ENCODE results near the gene GLB1L2.

GLB1L2 gene

DNA sequence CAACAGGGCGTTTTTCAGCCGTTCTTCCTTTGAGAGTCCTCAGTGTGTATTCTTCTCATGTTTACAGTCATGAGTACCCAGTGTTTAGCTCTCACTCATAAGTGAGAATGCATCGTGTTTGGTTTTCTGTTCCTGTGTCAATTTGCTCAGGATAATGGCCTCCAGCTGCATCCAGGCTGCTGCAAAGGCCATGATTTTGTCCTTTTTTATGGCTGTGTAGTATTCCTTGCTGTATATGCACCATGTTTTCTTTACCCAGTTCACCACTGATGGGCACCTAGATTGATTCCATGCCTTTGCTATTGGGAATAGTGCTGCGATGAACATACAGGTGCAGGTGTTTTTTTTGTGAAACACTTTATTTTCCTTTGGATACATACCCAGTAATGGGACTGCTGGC lies 56.8 kb downstream of the GLB1L2 start:
- no peak for DNase-seq

DNA sequence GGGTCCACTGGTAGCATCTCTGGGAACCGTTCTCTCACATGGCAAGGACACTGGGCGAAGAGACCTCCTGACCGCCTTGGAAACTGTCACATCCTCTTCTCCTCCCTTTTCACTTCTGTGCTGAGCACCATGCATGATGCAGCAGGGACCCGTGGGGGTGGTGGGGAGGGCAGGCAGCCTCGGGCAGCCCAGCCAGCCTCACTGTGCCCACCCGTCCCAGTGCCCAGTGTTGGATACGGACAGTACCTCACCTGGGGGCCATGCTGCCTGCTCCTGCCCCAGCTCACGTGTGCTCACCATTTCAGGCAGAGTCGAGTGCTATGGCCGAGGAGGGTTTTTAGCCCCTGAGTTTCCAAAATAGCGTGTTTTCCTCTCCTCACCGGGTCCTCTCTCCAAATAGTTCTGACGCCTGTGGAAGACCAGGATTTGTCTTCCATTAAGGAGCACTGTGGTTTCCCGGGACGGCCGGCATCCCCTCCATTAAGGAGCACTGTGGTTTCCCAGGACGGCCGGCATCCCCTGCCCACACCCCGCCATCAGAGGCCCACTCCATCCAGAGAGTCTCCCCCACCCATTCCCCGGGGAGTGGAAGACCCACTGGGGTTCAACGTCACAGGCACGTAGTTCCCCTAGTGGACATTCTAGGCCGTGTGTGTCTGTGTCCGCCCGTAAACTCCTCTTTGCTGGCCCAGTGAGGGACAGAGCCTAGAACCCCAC lies 57.8 kb downstream of the GLB1L2 start:
- DNase-seq: no peak

DNA sequence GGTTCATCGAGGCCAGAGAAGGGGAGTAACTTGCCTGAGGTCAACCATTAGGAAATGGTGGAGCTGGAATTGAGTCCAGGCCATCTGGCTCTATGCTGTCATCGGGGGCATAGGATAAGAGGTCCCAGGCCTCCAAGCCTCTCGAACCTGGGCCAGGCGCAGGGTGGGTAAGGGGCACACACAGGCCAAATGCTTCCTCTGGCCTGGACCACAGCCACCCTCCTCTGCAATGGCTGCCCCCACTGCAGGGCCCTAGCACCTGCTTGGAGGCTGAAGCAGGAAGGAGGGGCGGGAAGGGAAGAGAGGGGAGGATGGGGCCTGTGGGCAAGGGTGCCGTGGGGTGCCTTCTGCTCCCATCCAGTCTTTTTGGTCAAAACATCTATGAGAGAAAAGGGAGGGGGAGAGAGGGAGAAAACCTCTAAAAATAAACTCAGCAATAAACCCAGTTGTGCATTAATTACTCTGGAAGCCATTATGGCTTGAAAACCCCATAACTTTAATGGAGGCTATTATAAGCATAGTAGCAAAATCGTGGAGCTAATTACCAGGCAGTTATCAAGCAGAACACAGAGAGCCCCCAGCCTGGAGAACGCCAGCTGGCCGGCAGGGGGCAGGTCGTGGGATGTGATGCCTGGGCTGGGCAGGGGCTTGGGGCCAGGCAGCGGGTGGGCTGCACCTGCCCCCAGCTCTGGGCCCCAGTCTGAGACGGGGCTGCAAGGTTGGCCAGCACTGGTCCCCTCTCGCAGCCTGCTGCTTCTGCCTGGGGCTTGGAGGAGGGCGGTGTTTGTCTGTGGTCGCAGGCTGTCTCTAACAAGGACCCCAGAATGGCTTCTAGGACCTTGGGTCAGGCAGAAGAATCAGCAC lies 59.1 kb downstream of the GLB1L2 start:
- no peak for DNase-seq

DNA sequence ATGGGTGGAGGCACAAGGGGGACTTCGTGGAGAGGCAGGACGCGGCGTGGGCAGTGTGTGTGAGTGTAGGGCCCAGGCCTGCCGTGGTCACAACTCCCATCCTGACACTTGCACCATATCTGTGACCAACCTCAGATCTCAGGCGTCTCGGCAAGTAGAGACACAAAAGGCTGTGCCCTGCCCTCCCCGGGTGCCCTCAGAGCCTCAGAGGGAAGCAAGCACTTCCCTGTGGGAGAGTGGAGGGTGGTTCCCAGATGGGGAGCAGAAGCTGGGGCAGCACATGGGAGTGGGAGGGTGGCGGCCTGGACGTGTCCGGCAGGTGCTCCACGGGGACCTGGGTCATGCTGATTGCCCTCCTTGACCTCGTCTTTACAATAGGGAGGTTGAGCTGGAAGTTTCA lies 59.9 kb downstream of the GLB1L2 start:
- no peak for DNase-seq

DNA sequence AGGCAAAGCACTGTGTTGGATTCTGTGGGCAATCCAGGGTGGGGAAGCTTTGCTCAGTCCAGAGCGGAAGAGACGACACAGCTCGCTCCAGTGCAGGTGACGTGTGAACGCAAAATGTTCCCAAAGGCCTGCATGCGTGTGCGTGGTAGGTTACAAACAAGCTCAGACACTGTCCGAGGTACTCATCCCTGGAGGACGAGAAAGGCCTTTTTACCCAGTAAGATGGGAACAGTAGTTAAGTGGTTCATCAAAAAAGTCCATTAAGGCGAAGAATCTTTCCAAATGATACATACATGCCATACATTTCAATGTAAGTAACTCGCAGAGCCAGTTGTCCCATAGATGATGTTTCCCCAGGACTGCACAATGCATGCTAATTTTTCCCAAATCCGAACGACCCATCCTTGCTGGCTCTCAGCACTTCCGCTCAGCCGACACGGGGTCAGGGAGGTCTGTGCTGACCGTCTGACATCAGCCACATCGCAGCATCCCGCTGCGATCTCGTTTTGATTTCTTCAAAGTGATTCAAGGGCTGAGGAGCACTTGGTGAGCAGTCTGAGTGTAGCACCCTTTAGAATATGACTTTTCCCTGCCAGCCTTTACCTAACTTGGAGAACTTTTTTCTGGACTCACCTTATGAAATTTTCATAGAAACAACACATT lies 61.3 kb downstream of the GLB1L2 start:
- DNase-seq: no peak

DNA sequence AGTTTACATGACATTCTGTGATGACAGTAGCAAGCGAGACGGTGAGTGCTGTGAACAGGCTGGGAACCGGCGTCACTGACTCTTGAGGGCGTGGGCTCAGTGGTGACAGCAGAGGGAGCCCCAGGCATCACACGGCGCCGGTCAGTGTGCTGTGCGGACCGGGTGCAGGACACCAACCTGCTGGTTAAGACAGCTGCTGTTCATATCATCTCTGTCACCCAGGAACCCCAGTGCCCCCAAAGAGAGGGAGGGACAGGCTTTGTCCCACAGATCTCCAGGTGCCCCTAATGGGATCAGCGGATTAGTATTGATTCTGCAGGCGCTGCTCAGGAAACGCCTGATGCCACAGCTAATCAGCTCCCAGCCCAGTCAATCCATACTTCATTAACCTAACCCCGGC lies 61.9 kb downstream of the GLB1L2 start:
- DNase-seq: no peak

DNA sequence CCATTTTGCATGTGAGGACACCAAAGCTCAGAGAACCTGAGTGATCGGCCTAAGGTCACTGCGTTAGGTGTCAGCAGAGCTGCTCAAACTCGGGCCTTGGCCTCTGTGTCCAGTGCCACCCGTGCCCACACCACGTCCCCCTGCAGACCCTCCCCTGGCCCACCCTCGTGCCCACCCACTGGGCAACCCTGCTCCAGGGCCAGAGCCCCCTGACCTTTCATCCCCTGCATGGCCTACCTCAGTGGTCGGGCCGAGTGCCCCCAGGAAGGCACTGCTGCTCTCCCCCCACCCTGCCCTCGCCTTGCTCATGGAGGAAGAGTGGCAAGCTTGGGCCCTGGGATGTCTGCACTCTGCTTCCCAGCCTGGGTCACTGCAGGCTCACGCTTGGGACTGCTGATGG lies 62.5 kb downstream of the GLB1L2 start:
- DNase-seq: no peak

DNA sequence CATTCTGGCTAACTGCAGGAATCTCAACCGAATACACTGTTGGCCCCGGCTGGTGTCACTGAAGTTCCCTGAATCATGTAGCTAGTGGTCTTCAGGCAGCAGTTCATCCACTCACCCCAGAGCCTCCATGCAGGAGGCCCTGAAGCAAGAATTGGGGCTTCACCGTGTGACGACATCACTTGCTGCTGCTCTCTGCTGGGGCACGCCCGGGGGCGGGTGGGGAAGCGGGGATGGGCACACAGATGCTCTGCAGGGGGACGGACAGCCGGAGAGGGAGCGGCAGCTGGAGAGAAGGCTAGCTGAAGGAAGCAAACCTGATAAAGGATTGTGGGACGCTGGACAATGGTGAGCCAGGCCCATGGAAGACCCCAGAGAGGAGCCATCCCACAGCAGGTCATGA lies 63.2 kb downstream of the GLB1L2 start:
- no peak for DNase-seq

DNA sequence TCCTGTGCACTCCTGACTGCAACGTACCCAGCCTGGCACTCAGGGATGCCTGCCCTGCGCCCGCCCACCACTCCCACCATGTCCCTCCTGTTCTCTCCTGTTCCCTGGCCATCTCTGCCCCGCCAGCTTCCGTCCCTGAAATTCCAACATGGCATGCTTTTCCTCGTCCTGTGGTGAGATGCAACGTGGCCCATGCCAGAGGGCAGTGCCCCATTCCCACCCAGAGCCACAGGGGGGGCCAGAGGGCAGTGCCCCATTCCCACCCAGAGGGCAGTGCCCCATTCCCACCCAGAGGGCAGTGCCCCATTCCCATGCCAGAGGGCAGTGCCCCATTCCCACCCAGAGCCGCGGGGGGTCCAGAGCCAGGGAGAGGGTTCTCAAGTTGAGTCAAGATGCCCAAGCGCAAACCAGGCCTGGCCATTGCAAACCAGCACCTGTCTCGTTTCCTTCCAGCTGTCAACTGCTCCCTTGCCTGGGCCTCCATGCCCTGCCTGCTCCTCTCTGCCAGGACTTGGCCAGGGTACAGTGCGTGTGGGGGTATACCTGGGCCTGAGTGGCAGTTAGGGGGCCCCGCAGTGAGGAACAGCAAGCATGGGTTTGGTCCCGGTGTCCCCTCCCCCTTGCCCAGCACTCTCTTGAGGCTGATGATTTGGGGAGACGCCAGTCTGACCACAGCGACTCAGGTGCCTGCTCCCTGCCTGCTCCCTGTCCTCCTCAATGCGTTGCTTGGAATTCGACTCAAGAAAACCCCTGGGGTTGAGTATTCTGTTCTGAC lies 65.7 kb downstream of the GLB1L2 start:
- DNase-seq: no peak

DNA sequence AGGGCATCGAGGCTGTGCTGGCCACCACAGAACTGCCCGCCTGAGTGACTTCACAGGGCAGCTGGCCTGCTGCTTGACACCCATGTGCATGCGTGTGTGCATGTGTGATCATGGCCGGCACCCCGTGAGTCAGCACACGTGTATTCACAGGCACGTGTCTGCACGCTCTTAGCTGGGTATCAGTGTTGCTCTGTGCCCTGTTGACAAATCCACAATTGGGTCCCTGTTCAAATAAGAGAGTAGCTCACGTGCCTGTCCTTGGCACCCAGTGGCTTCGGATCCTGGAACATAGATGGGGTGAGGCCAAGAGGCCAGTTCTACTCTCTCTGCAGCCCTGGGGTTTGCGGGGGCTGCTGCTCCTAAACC lies 66.3 kb downstream of the GLB1L2 start:
- no peak for DNase-seq

DNA sequence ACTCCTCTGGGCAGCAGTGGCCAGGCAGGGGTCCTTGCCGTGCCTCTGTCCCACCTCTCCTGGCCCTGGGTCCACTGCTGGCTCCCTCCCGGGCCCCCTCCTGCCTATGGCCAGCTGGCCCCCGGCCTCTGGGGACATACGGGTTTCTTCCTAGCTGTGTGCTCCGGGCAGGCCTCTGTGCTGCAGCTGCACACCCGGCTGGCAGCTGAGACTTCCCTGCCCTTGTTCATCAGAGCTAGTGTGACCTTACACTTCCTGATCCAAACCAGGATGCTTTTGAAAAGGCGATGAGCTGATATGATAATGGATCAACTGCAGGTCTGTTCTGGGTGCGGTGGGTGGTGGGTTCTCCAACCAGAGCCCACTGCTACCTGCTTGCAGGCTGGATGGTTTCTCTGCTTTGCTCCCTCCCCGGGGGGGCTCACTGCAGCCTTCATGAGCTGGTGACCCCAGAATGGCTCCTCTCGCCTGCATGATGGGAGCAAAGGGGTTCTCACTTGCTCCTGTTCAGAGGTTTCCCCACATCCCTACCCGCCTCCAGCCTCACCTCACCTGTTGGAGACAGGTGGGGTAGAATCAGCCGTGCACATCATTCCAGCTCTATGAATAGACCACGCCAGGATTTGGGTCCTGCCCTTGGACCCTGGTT lies 67.0 kb downstream of the GLB1L2 start:
- DNase-seq: no peak

DNA sequence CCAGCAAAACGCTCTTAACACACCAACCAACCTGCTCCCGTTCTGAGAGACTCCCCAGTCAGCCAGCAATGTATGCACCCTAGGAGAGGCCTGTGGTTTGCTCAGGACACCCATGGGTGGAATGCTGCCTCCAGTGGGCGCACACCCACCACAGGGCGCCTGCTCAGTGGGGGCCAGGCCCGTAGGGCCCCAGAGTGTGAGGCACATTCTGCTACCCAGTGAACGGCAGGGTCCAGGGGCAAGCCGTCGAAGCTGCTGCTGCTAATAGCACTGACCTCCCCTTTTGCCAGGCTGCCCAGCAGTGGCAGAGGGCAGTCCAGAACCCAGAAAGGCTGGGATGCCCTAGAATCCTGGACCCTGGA lies 67.5 kb downstream of the GLB1L2 start:
- DNase-seq: no peak

DNA sequence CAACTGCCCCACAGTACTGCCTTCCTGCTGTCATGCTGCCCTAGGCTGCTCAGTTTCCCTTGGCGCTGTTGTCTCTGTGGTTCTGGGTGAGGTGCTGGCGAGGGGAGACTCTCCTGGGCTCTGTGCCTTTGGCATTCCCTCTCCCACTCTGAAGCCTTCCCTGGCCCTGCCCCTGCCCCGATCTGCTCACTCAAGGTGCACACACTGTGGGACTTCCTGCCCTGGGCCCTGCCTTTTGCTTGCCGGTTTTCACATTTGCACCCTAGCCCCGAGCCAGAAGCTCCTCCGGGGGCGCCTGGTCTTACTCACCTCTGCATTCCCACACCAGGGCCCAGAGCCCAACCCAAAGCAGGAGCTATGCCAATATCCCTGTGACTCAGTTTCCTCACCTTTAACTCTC lies 68.2 kb downstream of the GLB1L2 start:
- DNase-seq: no peak

DNA sequence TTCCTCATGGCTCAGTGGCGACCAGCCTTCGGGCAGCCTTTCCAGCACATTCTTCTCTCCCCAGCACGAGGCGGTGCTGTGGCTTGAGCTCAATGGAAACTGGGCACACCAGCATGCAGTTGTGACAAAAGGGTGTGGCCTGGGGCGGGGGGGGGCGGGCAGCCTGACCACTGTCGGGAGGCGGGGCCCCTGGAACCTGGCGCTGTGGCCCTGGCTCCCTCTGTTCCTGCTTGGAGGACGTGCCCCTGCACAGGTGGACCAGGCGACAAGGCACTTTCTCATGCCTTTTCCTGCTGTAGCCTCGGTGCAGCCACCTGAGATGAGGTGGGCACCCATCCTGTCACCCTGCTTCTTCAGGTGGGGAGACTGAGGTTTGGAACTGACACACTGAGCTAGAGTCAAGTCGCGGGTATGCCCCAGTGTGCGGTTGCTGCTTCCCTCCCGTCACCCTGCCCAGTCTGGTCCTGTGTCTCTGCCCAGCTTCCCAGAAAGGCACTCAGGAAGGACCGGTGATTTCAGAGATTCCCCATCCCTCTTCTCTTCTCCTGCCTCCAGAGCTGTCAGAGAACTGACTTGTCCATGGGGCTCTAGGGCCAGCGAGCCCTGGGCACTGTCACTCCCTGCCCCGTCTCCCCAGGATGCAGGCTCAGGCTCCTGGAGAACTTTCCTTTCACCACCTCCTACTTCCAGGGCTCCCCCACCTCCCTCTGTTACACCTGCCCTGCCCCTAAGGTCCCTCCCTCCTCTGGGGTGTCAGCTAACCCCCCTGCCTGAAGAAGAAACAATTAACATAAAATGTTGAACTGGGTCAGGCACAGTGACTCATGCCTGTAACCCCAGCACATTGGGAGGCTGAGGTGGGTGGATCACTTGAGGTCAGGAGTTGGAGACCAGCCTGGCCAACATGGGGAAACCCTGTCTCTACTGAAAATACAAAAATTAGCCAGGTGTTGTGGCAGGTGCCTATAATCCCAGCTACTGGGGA lies 70.3 kb downstream of the GLB1L2 start:
- no peak for DNase-seq

DNA sequence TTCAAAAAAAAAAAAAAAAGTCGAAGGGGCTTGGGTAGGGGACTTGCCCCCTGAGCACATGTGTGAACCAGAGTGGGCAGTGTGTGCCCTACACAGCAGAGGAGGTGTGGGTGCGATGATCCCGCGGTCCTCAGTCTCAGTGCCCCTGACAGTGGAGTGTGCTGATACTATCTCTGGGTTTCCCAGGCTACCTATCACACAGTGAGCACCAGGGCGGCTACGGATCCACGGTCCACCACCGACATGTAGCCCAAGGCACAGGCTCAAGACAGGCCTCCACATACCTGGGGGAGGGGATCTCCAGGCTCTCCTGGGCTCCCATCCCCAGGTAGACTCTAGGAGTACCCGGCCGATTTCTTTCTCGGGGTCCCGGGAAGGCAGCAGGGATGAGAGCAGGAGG lies 71.1 kb downstream of the GLB1L2 start:
- no peak for DNase-seq

DNA sequence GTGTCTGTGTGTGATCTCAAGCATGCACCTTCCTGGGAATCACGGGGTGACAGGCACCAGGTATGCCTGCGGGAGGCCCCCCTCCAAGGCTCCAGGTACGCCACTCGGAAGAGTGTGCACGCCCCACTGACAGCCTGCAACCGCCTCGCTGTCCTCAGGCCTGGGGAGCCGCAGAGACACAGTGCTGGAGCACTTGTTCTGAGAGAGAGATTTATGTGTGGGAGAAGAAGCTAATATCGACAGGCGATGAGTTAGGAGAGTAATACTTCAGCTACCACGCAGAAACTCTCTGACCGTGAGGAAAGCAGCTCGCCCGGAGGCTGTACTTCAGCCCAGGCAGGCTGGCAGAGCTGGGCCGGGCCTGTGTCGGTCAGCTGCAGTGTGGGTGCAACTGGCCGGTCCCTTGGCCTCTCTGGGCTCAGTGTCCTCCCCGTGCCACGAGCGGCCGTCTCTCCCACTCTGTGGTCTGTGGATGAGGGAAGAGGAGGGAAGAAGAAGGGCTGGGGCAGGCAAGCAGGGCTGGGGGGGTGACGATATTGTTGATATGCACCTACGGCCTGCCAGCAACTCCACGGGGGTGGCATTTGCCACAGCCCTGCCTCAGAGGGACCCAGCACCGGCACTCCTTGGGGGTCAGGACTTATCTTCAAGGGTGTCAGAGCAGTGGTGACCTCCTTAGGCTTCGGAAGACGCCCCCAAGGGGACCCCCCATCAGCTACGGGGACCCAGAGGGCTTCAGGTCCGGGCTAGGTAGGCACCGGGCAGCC lies 73.0 kb downstream of the GLB1L2 start:
- DNase-seq: no peak

DNA sequence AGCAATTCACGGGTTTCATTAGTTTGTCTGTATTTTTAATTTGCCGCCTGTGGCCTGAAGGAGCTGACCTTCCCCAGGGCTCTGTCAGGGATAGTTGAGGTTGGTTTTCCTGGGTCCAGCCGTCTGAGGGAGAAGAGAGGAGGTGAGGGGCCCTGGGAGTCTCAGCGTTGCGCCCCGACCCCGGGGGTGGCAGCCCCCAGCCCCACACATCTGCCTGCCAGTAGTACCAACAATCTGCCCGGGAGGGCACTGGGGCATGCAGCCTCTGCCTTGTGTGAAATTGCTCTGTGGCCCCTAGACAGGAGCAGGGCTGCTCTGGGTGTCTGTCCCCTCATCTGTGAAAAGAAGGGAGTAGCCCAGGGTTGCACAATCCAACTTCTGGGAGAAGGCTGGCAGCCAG lies 73.6 kb downstream of the GLB1L2 start:
- DNase-seq: no peak

DNA sequence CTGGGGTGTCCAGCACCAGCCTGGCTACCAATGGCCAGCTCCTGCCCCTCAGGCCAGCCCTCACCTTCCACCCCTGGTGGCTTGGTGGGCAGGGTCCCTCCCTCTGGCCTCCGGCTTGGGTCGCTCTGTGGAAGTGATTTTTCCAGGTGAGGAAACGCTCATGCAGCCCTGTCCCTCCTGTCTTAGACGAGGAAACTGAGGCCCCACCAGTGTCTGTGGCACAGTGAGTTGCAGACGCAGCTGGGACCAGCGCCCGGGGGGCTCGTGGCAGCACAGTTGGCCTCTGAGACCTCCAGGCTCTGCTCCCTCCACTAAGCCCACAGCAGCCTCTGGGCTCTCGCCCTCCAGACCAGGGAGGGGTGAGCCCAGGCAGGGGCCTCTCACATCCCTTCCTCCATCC lies 74.1 kb downstream of the GLB1L2 start:
- DNase-seq: no peak

DNA sequence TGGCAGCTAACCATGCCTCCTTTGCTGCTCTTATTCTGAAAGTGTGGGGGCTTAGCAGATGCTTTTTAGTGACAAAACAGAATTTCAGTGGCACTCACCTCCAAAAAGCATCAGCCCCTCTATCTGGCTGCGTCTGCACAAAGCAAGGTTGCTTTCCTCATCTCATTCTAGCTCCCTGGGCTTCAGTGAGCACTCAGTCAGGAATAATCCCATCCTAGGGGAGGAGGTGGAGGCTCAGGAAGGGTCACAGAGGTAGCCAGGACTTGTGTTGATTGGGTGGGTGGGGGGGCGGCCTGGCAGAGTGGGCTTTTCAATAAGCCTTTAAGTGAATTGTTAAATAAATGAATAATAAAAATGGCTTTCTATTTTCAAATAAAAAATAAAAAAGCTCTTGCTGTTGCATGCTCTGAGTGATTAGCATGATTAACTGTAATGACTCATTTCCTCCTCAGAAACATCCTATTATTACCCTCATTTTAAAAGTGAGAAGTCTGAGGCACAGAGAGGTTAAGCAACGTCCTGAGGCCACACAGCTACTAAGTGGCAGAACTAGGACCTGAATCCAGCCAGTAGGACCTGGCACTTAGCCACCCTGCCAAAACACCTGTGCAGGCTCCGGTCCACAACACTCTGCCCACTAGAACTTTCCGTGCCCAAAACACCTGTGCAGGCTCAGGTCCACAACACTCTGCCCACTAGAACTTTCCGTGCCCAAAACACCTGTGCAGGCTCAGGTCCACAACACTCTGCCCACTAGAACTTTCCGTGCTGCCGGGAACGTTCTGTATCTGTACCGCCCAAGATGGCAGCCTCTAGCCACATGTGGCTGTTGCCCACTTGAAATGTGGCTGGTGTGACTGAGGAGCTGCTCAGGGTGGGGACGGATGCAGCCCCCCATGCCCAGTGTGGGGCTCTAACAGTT lies 74.7 kb downstream of the GLB1L2 start:
- DNase-seq: no peak
